Measurements from ENCODE around the gene FKBP5. TPM values are rescaled to one million over a fixed set of nuclear protein-coding genes. Genes with fewer than 3 reads are reported as not detected.

The FKBP5 gene
- polyA plus RNA-seq, 1 donor, result 9.4 TPM

DNA sequence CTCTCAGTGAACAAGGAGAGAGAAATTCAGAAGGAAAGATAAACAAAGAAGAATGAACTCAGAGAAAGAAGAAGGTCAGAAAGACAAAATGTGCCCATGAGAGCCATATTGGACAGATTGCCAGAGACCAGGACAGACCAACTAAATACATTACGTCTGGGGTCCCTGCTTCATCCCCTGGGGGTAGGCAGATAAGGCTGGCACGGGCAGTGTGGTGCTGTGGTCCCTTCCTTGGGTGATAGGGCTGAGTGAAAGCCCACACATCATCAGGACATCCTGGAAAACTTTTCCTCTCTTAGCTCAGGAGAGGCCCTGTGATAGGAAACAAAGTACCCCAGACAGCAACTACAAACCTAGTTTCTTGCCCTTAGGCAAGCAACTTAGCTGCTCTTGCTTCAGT lies 34.9 kb upstream of the FKBP5 start:
- H3K9me3 ChIP-seq (ENCODE audit: control insufficient read depth, low read depth, low read length), result no peaks in the 10 kb centered on the region
- no peaks in the 10 kb centered on the region for H3K27me3 ChIP-seq (ENCODE audit: control insufficient read depth, insufficient read depth, low read length)
- no peaks in the 10 kb centered on the region for H3K36me3 ChIP-seq (ENCODE audit: control insufficient read depth, insufficient read depth, low read length)
- no peak for DNase-seq
- WGBS (ENCODE audit: insufficient coverage, low lambda C conversion rate), result no CpG with 5 or more reads among the region's 2 CpGs
- H3K4me1 ChIP-seq (ENCODE audit: control insufficient read depth, insufficient read depth, low read length), result peaks cover 59% of the 10 kb centered on the region
- no peak overlapping the region for H3K4me3 ChIP-seq (ENCODE audit: low read length)
- no peak overlapping the region for H3K27ac ChIP-seq (ENCODE audit: low read length)

DNA sequence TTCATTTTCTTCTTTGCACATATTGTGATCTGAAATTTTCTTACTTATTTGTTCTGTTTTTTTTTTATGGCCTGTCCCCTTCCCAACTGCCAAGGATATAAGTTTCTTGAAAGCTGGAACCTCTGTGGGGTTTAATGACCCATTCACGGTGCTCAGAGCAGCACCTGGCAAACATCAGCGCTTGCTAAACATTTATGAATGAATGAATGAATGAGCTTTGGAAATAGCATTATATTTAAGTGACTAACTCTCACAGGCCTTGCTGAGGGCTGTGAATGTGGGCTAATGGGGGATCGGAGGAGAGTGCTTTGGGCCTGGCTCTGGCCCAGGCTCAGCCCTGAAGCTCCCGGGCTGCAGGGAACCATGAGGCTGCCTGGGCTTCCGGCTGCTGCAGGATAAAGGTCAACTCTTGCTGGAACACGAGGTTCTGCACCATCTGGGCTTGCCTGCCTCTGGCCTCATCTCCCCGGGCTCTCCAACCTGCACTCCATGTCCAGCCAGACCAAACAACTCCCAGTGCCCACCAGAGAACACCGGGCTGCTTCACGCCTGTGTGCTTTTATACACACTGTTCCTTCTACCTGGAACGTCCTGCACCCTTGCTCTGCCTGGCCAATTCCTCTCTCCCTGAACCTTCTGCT lies 33.5 kb upstream of the FKBP5 start:
- no peak overlapping the region for H3K27ac ChIP-seq (ENCODE audit: low read length)
- H3K9me3 ChIP-seq (ENCODE audit: control insufficient read depth, low read depth, low read length), result no peaks in the 10 kb centered on the region
- H3K36me3 ChIP-seq (ENCODE audit: control insufficient read depth, insufficient read depth, low read length), result no peaks in the 10 kb centered on the region
- DNase-seq, result peak in 1 of 2 donors; percentile 65
- H3K4me1 ChIP-seq (ENCODE audit: control insufficient read depth, insufficient read depth, low read length), result peaks cover 49% of the 10 kb centered on the region
- no peaks in the 10 kb centered on the region for H3K27me3 ChIP-seq (ENCODE audit: control insufficient read depth, insufficient read depth, low read length)
- H3K4me3 ChIP-seq (ENCODE audit: low read length), result no peak overlapping the region
- WGBS (ENCODE audit: insufficient coverage, low lambda C conversion rate), result 67% methylated on average over 1 of the region's 10 CpGs

DNA sequence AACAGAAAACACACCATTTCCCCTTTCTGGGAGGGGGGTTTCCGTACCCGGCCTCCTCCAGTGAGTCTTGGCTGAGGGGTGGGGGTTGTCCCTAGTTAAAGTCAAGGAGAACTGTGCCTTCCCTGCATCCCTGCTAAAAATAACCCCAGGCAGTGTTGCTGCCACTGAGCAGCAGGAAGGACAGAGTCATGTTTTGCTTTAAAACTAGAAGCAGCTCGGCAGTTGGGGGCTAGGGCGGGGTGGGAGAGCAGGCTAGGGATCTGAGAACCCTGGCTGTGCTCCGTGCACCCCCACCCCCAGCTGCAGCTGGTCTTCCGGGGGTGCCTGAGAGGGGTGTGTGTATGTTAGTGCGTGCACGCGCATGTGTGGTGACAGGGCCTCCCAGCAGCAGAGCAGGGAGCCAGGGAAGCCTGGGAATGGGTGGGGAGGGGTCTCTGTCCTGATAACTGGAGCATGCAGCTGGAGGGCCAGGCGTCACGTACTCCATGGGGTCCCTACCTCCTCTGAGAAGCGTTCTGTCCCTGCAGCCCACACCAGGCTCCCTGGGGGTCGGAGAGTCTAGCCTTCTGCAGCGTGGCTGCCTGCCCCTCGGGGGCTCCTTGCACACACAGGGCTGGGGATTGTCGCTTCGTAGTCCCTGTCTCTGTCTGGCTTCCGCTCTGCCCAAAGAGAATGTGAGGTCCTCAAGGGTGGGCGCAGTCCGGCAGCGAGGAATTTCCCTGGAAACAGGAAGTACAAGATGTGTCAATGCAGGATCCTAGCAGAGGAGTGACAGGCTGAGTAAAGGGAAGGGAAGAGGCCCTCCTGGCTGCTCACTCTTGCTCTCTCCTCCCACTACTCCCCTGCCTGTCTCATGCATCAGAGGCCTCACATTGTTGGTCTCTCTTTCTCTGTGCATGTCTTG lies 31.4 kb upstream of the FKBP5 start:
- Histone ChIP-seq H3K36me3 (ENCODE audit: control insufficient read depth, insufficient read depth, low read length) (no peaks in the 10 kb centered on the region), H3K27ac (ENCODE audit: low read length) (peak overlapping the region; percentile 66), H3K4me3 (ENCODE audit: low read length) (peak overlapping the region; percentile 3), H3K9me3 (ENCODE audit: control insufficient read depth, low read depth, low read length) (no peaks in the 10 kb centered on the region), H3K4me1 (ENCODE audit: control insufficient read depth, insufficient read depth, low read length) (peaks cover 28% of the 10 kb centered on the region), H3K27me3 (ENCODE audit: control insufficient read depth, insufficient read depth, low read length) (no peaks in the 10 kb centered on the region)
- peak; percentile 57 to 65 for DNase-seq
- WGBS (ENCODE audit: insufficient coverage, low lambda C conversion rate), result no CpG with 5 or more reads among the region's 21 CpGs

DNA sequence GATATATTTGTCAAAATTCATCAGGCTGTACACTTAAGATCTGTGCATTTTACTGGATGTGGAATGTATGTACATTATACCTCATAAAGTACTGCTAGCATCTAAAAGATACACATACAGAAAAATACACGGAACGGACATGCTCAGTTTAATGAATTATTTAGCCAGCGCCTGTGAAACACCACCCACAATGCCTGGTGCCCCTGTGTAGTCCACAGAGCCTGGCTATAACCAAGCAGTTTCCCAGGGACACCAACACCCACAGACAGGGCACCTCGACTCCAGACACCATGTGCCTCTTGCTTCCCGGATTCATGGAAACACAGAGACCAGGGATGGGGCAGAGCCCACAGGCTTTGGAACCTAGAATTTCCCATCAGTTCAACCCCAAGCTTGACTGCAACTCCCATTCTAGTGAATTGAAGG lies 30.7 kb upstream of the FKBP5 start:
- Histone ChIP-seq H3K4me1 (ENCODE audit: control insufficient read depth, insufficient read depth, low read length) (peaks cover 26% of the 10 kb centered on the region), H3K36me3 (ENCODE audit: control insufficient read depth, insufficient read depth, low read length) (no peaks in the 10 kb centered on the region)

DNA sequence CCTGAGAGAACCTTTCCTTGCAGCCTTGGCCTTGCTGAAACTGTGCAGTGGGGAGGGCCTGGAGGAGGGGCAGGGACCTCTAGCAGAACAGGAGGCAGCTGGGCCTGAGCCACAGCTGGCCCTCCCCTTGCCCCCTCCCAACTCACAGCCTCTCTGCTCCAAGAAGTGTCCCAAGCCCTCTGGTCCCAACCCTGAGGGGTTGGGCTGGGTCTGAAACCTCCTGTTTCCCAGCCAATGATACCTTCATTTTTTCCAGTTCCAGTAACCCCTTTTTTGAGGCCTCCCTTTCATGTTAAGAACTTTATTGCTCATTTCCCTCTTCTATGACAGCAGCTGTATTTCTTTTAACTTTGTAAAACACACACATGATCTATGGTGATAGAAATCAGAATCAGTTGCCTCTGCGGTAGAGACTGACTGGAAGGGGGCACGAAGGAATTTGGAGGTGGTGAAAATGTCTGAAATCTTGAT lies 30.2 kb upstream of the FKBP5 start:
- no peaks in the 10 kb centered on the region for H3K36me3 ChIP-seq (ENCODE audit: control insufficient read depth, insufficient read depth, low read length)
- H3K27ac ChIP-seq (ENCODE audit: low read length), result peak overlapping the region; percentile 66
- H3K9me3 ChIP-seq (ENCODE audit: control insufficient read depth, low read depth, low read length), result no peaks in the 10 kb centered on the region
- no peaks in the 10 kb centered on the region for H3K27me3 ChIP-seq (ENCODE audit: control insufficient read depth, insufficient read depth, low read length)
- peak in 1 of 2 donors; percentile 44 for DNase-seq
- H3K4me1 ChIP-seq (ENCODE audit: control insufficient read depth, insufficient read depth, low read length), result peaks cover 26% of the 10 kb centered on the region
- no CpG with 5 or more reads among the region's 2 CpGs for WGBS (ENCODE audit: insufficient coverage, low lambda C conversion rate)
- H3K4me3 ChIP-seq (ENCODE audit: low read length), result no peak overlapping the region

More for the DNA sequence above, 30.7 kb upstream of the FKBP5 start:
- WGBS (ENCODE audit: insufficient coverage, low lambda C conversion rate), result no CpG with 5 or more reads among the region's 5 CpGs
- H3K4me3 ChIP-seq (ENCODE audit: low read length), result no peak overlapping the region
- H3K9me3 ChIP-seq (ENCODE audit: control insufficient read depth, low read depth, low read length), result no peaks in the 10 kb centered on the region
- no peaks in the 10 kb centered on the region for H3K27me3 ChIP-seq (ENCODE audit: control insufficient read depth, insufficient read depth, low read length)
- peak overlapping the region; percentile 66 for H3K27ac ChIP-seq (ENCODE audit: low read length)
- DNase-seq, result peak in 1 of 2 donors; percentile 27

DNA sequence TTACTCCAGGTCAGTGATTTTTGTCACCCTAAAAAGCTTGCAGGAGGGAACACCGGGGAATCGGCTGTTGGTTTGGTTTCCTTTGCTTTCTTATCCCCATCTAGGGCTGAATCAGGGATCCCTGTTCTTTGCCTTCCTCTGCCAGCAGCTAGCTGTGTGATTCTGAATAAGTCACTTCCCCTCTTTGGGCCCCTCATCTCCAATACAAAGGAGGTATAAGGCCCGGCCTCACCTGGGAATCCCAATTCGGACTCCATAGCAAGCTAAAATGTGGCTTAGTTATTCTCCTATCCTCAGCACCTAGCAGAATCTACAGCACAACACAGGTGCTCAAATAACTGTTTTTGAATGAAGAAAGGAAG lies 29.6 kb upstream of the FKBP5 start:
- Histone ChIP-seq H3K27ac (ENCODE audit: low read length) (peak overlapping the region; percentile 66), H3K4me1 (ENCODE audit: control insufficient read depth, insufficient read depth, low read length) (peaks cover 26% of the 10 kb centered on the region), H3K27me3 (ENCODE audit: control insufficient read depth, insufficient read depth, low read length) (no peaks in the 10 kb centered on the region), H3K36me3 (ENCODE audit: control insufficient read depth, insufficient read depth, low read length) (no peaks in the 10 kb centered on the region), H3K9me3 (ENCODE audit: control insufficient read depth, low read depth, low read length) (no peaks in the 10 kb centered on the region), H3K4me3 (ENCODE audit: low read length) (no peak overlapping the region)
- WGBS (ENCODE audit: insufficient coverage, low lambda C conversion rate), result no CpG with 5 or more reads among the region's 4 CpGs
- no peak for DNase-seq

DNA sequence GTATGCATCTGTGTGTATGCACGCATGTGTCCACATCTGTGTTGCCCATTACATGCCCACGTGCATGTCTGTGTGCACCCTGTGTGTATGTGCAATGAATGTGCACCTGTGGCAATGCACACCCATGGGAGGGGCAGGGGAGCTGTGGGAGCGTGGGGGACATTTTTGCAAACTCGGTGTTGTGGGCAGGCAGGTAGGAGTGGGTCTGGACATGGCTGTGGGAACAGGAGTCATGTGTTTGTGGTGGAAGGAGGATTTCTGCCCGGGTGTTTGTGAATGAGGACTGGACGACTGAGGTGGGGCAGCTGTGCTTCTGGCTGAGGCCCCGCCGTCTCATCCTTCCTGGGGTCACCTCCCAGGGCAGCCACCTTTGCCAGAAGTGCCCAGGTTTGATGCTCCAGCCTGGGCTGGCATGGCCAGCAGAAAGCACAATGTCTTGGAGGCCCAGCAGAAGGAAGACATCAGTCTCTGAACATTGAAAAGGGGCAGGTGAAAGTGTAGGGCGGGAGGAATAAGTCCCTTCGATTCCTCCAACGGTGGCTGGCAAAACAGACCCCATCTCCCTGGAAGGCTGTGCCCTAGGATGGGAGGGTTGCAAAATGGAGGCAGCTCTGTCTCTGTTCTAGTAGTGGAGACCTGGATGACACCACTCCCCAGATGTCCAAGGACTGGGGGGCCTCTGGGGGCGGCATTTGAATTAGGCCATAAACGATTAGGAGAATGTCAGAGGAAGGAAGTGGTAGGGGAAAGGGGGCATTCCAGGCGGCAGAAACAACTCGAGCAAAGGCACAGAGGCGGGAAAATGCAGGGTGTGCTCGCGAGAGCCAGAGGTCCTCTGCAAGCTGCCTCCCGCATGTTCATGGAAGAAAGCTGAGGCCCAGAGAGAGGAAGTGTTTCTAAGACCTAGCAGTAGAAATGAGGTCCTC lies 29.0 kb upstream of the FKBP5 start:
- H3K27ac ChIP-seq (ENCODE audit: low read length), result no peak overlapping the region
- no peak overlapping the region for H3K4me3 ChIP-seq (ENCODE audit: low read length)
- H3K9me3 ChIP-seq (ENCODE audit: control insufficient read depth, low read depth, low read length), result no peaks in the 10 kb centered on the region
- WGBS (ENCODE audit: insufficient coverage, low lambda C conversion rate), result no CpG with 5 or more reads among the region's 19 CpGs
- H3K4me1 ChIP-seq (ENCODE audit: control insufficient read depth, insufficient read depth, low read length), result peaks cover 26% of the 10 kb centered on the region
- no peak for DNase-seq
- no peaks in the 10 kb centered on the region for H3K27me3 ChIP-seq (ENCODE audit: control insufficient read depth, insufficient read depth, low read length)
- no peaks in the 10 kb centered on the region for H3K36me3 ChIP-seq (ENCODE audit: control insufficient read depth, insufficient read depth, low read length)

DNA sequence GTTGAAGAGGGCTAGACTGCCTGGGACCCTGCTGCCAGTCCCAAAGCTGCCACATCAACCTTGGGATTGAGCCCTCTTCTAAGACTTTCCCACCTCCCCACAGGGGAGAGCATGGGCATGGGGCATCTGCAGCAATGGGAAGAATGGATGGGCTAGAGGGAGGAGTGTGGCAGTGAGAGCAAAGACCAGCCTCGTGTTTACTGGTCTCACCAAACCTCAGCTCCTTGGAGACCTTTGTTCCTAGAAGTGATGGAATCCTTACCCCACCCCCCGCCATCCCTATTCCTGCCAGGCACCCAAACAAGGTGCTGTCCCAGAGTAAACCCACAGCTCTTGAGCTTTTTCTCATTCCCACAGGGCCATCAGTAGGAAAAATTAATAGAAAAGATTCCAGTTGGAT lies 28.1 kb upstream of the FKBP5 start:
- no CpG with 5 or more reads among the region's 2 CpGs for WGBS (ENCODE audit: insufficient coverage, low lambda C conversion rate)
- Histone ChIP-seq H3K27ac (ENCODE audit: low read length) (no peak overlapping the region), H3K9me3 (ENCODE audit: control insufficient read depth, low read depth, low read length) (no peaks in the 10 kb centered on the region), H3K4me3 (ENCODE audit: low read length) (no peak overlapping the region), H3K36me3 (ENCODE audit: control insufficient read depth, insufficient read depth, low read length) (no peaks in the 10 kb centered on the region), H3K4me1 (ENCODE audit: control insufficient read depth, insufficient read depth, low read length) (peaks cover 19% of the 10 kb centered on the region), H3K27me3 (ENCODE audit: control insufficient read depth, insufficient read depth, low read length) (no peaks in the 10 kb centered on the region)
- peak in 1 of 2 donors; percentile 48 for DNase-seq

DNA sequence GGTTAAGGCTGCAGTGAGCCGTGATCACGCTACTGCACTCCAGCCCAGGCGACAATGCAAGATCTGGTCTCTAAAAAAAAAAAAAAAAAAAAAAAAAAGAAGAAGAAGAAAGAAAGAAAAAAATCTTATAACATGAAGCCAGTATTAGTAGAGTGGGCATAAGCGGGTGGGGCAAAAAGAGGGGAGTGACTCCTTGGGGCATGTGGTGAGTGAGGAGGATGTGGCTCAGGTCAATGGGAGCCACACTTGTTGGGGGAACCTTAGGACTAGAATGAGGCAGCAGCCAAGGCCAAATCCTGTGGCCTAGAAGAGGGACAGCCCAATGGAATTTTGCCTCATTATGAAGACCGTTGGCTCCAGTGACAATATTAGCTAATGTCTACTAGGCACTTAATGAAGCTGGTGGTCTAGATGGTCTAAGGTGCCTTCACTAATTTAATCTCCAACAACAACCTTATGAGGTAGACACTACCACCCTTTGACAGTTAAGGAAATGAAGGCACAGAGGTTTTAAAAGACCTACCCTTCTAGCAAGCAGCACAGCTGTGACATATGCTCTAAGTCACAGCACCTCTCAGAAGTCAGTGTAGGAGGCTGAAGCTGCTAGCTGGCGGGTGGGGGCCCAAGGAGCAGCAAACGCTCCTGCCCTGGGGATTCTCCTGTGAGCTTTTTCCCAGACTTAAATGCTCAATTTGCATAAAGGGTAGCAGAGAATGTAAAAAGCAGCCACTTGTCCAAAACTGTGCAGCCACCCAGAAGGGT lies 24.5 kb upstream of the FKBP5 start:
- DNase-seq, result no peak
- WGBS (ENCODE audit: insufficient coverage, low lambda C conversion rate), result no CpG with 5 or more reads among the region's 7 CpGs
- H3K4me3 ChIP-seq (ENCODE audit: low read length), result no peak overlapping the region
- no peaks in the 10 kb centered on the region for H3K9me3 ChIP-seq (ENCODE audit: control insufficient read depth, low read depth, low read length)
- H3K4me1 ChIP-seq (ENCODE audit: control insufficient read depth, insufficient read depth, low read length), result no peaks in the 10 kb centered on the region
- H3K27me3 ChIP-seq (ENCODE audit: control insufficient read depth, insufficient read depth, low read length), result no peaks in the 10 kb centered on the region
- no peak overlapping the region for H3K27ac ChIP-seq (ENCODE audit: low read length)
- H3K36me3 ChIP-seq (ENCODE audit: control insufficient read depth, insufficient read depth, low read length), result no peaks in the 10 kb centered on the region
